Measurements from ENCODE around the gene PRKAR2A. TPM values are rescaled to one million over a fixed set of nuclear protein-coding genes. Genes with fewer than 3 reads are reported as not detected.

Gene PRKAR2A
- total and polyA plus RNA-seq, 10 of the 15 experiments (the other 5 are each of a cell fraction or from before 2014, with no cell fraction given): 9.8 to 46.2 (median 13.2) TPM

GRCh38 chr3:48698891-48699290 is 148.8 kb downstream of the PRKAR2A start:
- RAD21 ChIA-PET (ENCODE audit: unreplicated experiment): interaction anchor here (0.6 kb wide), 1 partner anchor 222 kb away, joined by 3 read pairs; no protein-coding TSS in a partner anchor
- 96% methylated on average over 8 of the region's 8 CpGs for WGBS (ENCODE audit: insufficient coverage, insufficient replicate concordance, low lambda C conversion rate, missing lambda C conversion rate)
- Histone ChIP-seq H3K4me3 (no peak overlapping the region), H3K9me3 (replicated peaks; ENCODE audit: control insufficient read depth, insufficient read depth, low read length) (no peaks in the 10 kb centered on the region), H4K20me1 (ENCODE audit: control insufficient read depth, insufficient read depth) (peaks cover 6% of the 10 kb centered on the region), H3K4me2 (ENCODE audit: control insufficient read depth, insufficient read depth) (no peak overlapping the region), H3K79me2 (ENCODE audit: control insufficient read depth, insufficient read depth, low read length) (peaks cover 50% of the 10 kb centered on the region), H3K27me3 (replicated peaks in 1 of 2; ENCODE audit: control insufficient read depth in 2 of 2, insufficient read depth in 2 of 2, low read length in 1 of 2) (no peaks in the 10 kb centered on the region), H3K4me1 (ENCODE audit: control insufficient read depth, insufficient read depth, low read length) (no peaks in the 10 kb centered on the region), H3K36me3 (ENCODE audit: control insufficient read depth in 2 of 2, insufficient read depth in 2 of 2, low read length in 1 of 2) (peaks cover 12 to 31% of the 10 kb centered on the region in 2 experiments), H2AFZ (ENCODE audit: control insufficient read depth, low read depth, low read length) (no peak overlapping the region), H3K9ac (ENCODE audit: control insufficient read depth, insufficient read depth, low read length) (no peak overlapping the region), H3K27ac (ENCODE audit: control insufficient read depth, insufficient read depth) (no peak overlapping the region)
- no peak for FAIRE-seq
- SMC1A ChIA-PET (ENCODE audit: uncharacterized antibody, unreplicated experiment): no interaction called here
- DNase-seq (ENCODE audit: low read depth, low spot score): no peak
- BruUV-seq (replicated peaks): no TSS peak
- no peak for ATAC-seq
- POLR2A ChIA-PET: interaction anchor here (0.6 kb wide), 1 partner anchor 423 kb away, joined by 3 read pairs; no protein-coding TSS in a partner anchor
- CTCF ChIA-PET: interaction anchor here (0.7 to 2.7 kb wide), 2 partner anchors 16 to 41 kb away, joined by 3 to 8 read pairs; no protein-coding TSS in a partner anchor
- intact Hi-C loops (cut with micrococcal nuclease; ENCODE audit: unreplicated experiment): no loop called here
- TF ChIP-seq BCL11A (IDR thresholded peaks at IDR 0.05; ENCODE audit: low read depth, low read length) (no peak), SMAD1 (IDR thresholded peaks at IDR 0.05; ENCODE audit: low read depth, partially characterized antibody) (no peak), CHD4 (IDR thresholded peaks at IDR 0.05) (no peak), STAT1 (conservative IDR thresholded peaks at IDR 0.05) (no peak), EP300 (IDR thresholded peaks at IDR 0.05; ENCODE audit: borderline replicate concordance in 1 of 2, control insufficient read depth in 1 of 2, low read depth in 2 of 2, low read length in 2 of 2) (no peak)
- in situ Hi-C loops (cut with MboI): no loop called here

GRCh38 chr3:48697952-48698351 is 149.7 kb downstream of the PRKAR2A start:
- Histone ChIP-seq H3K4me3 (no peak overlapping the region), H3K36me3 (ENCODE audit: control insufficient read depth in 2 of 2, insufficient read depth in 2 of 2, low read length in 1 of 2) (peaks cover 16 to 37% of the 10 kb centered on the region in 2 experiments), H4K20me1 (ENCODE audit: control insufficient read depth, insufficient read depth) (peaks cover 6% of the 10 kb centered on the region), H3K4me2 (ENCODE audit: control insufficient read depth, insufficient read depth) (no peak overlapping the region), H3K27me3 (replicated peaks in 1 of 2; ENCODE audit: control insufficient read depth in 2 of 2, insufficient read depth in 2 of 2, low read length in 1 of 2) (no peaks in the 10 kb centered on the region), H3K79me2 (ENCODE audit: control insufficient read depth, insufficient read depth, low read length) (peaks cover 47% of the 10 kb centered on the region), H3K27ac (ENCODE audit: control insufficient read depth, insufficient read depth) (no peak overlapping the region), H2AFZ (ENCODE audit: control insufficient read depth, low read depth, low read length) (no peak overlapping the region), H3K9me3 (replicated peaks; ENCODE audit: control insufficient read depth, insufficient read depth, low read length) (no peaks in the 10 kb centered on the region), H3K9ac (ENCODE audit: control insufficient read depth, insufficient read depth, low read length) (no peak overlapping the region), H3K4me1 (ENCODE audit: control insufficient read depth, insufficient read depth, low read length) (no peaks in the 10 kb centered on the region)
- CTCF ChIA-PET: interaction anchor here (0.7 to 2.7 kb wide), 3 partner anchors 42 to 254 kb away, joined by 3 to 8 read pairs (median 3); no protein-coding TSS in a partner anchor
- RAD21 ChIA-PET (ENCODE audit: unreplicated experiment): interaction anchor here (0.7 kb wide), 1 partner anchor 12 kb away, joined by 3 read pairs; no protein-coding TSS in a partner anchor
- in situ Hi-C loops (cut with MboI): no loop called here
- DNase-seq (ENCODE audit: low read depth, low spot score) (no peak), FAIRE-seq (no peak), ATAC-seq (no peak)
- SMC1A ChIA-PET (ENCODE audit: uncharacterized antibody, unreplicated experiment): no interaction called here
- WGBS (ENCODE audit: insufficient coverage, insufficient replicate concordance, low lambda C conversion rate, missing lambda C conversion rate): 99% methylated on average over 3 of the region's 3 CpGs
- BruUV-seq (replicated peaks): no TSS peak
- POLR2A ChIA-PET: interaction anchor here (0.7 kb wide), 1 partner anchor 1485 kb away, joined by 4 read pairs; no protein-coding TSS in a partner anchor
- intact Hi-C loops (cut with micrococcal nuclease; ENCODE audit: unreplicated experiment): no loop called here
- TF ChIP-seq BCLAF1 (IDR thresholded peaks at IDR 0.05): no peak
- no peak for TF ChIP-seq MLLT1 (IDR thresholded peaks at IDR 0.05)
- no peak for TF ChIP-seq ASH2L (IDR thresholded peaks at IDR 0.05; ENCODE audit: borderline replicate concordance, low read depth)
- TF ChIP-seq USF2 (IDR thresholded peaks at IDR 0.05; ENCODE audit: borderline replicate concordance, low read depth, low read length): no peak
- TF ChIP-seq TAF1 (IDR thresholded peaks at IDR 0.05; ENCODE audit: borderline replicate concordance, low read depth, low read length): no peak
- TF ChIP-seq CHD4 (IDR thresholded peaks at IDR 0.05): no peak
